Activated T-cell treated with anti-CD3 and anti-CD28 coated beads, Interleukin-2, amount 50 U/mL, for 48 hours (primary cell): Measurements from ENCODE around the gene APLF.
"Not testable (repeated sequence)": the region's sequence is repeated elsewhere in the genome, so short reads cannot be mapped to it uniquely, and the experiment has no call there.

Source experiments
- DNase-seq, 2 experiments: peaks; one replicate each; pipeline ENCODE4 v3.0.0-alpha.2; 2020

Gene APLF

GRCh38 chr2:68536000-68536399, 68.6 kb downstream of the APLF start:
- DNase-seq = no peak

GRCh38 chr2:68537011-68537410, 69.6 kb downstream of the APLF start:
- DNase-seq = no peak

GRCh38 chr2:68537809-68538208, 70.4 kb downstream of the APLF start:
- DNase-seq = no peak

DNA sequence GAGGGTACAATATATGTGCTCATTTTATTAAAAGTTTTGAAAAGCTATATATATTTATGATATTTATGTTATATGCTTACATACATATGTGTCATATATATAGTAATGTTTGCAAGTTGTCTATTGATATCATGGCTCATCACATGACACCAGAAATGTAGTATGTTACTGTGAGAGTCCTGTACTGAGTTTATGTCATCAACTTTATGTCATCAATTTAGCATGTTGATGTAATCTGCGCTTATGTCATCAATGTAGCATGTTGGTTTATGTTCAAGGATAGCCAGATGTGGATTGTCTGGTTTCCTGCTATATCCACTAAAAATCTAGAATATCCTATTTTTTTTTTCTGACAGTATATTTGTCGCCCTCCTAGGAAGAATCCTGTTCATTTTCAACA, 77.4 kb downstream of the APLF start:
- no peak for DNase-seq

DNA sequence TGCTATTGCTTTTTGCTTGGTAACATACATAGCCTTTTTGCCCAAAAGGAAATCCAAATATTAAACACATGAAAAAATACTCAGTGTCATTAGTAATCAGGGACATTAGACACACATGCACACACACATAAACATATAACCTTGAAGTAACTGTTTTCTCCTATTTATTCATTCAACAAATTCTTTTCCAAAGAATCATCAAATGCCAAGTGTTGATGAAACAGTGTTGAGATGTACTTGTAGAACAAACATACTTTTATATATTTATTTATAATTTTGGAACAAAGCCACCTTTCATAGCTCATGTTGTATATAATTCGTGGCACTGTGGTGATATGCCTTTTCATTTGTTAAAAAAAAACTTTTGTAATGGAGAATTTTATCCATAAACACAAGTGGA, 81.0 kb downstream of the APLF start:
- no peak for DNase-seq

- DNase-seq = no peak
These were observed 85.7 kb downstream of the APLF start for GRCh38 chr2:68553098-68553497.

GRCh38 chr2:68555425-68556206, 88.2 kb downstream of the APLF start:
- not testable (repeated sequence) for DNase-seq

DNA sequence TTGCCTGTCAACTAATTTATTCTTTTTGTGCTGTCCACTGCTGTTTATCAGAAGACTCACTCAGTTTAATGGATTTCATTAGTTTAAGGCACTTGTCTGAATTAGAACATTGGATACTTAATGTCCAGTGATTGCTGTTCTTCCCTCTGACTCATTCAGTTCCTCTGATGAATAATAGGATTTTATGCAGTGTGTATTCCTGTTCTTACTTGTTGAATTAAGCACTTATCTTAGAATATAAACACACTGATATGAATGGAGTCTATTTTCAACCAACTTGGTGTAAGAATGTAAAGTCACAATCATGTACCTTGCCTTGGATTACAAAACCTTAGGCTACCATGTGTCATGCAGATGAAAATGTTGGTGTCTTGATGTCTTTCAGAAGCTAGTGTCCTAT, 89.0 kb downstream of the APLF start:
- DNase-seq = no peak

DNA sequence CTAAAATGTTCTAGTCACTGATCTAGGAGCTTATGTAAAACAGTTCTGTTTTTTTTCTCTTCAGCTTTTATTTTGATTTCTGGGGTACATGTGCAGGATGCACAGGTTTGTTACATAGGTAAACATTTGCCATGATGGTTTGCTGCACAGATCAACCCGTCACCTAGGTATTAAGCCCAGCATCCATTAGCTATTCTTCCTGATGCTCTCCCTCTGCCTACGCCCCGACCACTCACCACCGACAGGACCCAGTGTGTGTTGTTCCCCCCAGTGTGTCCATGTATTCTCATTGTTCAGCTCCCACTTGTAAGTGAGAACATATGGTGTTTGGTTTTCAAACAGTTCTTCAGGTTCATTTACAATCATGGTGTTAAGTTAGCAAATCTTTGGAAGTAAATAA, 91.2 kb downstream of the APLF start:
- no peak for DNase-seq

DNA sequence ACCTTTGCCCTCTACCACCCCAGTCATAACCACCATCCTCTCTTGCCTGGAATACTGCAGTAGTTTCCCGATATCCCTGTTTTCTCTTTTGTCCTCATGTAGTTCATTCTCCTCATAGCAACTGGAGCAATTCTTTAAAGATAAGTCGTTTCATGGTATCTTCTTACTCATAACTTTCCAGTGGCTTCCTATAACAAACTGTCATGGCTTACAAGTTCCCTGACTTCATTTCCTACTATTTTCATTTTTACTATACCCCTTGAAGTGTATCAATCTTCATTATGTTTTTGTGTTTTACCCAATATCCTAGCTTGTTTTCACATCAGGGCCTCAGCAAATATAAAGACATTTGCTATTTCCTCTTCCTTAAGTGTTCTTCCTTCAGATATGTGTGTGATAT, 92.3 kb downstream of the APLF start:
- DNase-seq = no peak

DNA sequence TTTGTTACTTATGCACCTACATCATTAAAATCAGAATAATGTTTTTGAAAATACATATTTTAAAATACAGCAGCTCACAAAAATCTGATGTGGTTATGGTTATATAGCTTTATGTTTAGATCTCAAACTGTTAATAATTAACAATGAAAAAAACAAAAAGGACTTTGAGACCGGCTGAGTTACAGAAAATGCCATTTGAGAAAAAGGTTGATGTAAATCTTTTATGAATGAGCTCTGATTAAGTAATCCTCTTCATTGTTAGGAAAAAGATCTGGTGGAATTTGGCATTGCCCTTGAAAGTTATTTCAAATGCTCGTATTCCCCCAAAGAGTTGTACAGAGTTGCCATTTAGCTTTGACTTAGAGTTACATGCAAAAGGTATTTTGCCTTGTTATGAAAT, 93.2 kb downstream of the APLF start:
- DNase-seq = no peak

- no peak for DNase-seq
These were observed 94.0 kb downstream of the APLF start for GRCh38 chr2:68561372-68561771.

GRCh38 chr2:68562934-68563333, 95.5 kb downstream of the APLF start:
- no peak for DNase-seq

GRCh38 chr2:68564426-68564825, 97.0 kb downstream of the APLF start:
- no peak for DNase-seq

- no peak for DNase-seq
These were observed 97.9 kb downstream of the APLF start for GRCh38 chr2:68565273-68565672.

- no peak for DNase-seq
These were observed 98.5 kb downstream of the APLF start for GRCh38 chr2:68565858-68566257.

DNA sequence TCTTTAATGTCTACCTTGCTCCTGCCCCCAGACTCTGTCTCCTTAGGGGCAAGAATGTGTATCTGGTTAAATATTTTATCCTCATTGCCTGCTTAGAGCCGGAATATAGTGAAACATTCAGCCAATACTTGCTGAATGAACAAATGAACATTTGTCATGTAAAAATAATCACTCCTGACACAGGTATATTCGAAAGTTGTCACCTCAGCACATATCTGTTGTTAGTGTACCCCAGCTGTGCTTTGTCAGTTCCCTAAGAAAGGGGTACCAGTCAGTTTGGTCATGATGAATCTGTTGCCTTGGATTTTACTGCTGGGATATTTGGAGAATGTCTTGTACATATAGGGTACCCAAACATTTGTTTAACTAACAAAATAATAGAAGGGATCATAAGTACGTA, 99.0 kb downstream of the APLF start:
- DNase-seq = no peak

- no peak for DNase-seq
These were observed 100.7 kb downstream of the APLF start for GRCh38 chr2:68568116-68568515.

GRCh38 chr2:68569604-68570003, 102.2 kb downstream of the APLF start:
- DNase-seq = no peak

DNA sequence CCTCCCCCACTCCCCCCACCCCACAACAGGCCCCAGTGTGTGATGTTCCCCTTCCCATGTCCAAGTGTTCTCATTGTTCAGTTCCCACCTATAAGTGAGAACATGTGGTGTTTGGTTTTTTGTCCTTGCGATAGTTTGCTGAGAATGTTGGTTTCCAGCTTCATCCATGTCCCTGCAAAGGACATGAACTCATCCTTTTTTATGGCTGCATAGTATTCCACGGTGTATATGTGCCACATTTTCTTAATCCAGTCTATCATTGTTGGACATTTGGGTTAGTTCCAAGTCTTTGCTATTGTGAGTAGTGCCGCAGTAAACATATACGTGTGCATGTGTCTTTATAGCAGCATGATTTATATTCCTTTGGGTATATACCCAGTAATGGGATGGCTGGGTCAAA, 103.0 kb downstream of the APLF start:
- not testable (repeated sequence) for DNase-seq

DNA sequence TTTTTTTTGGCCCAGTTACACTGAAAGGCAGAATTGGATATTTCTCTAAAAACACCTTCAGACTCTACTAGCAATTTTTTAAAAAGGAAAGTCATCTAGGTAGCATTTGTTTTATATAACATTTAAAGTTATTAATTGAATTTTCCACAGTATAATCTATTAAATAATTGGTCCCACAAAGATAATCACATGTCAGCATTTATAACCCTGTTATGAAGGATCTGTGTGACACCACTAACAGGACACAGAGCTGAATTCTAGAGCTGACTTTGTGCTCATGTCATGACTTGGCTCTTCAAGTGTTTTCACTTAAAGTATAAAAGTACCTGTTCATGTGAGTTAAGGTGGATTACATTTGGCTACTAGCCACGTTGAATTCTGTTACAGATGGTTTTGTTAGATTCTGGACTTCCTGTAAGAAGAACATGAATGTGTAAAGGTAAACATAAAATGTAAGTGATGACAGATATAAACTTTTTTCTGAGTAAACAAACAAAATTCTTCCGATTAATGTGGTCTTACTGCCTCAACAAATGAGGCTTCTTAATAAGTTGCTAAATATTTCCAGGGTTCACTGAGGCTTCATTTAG, 106.9 kb downstream of the APLF start:
- DNase-seq = no peak

- no peak for DNase-seq
These were observed 109.8 kb downstream of the APLF start for GRCh38 chr2:68577183-68577582.

- DNase-seq = no peak
These were observed 112.3 kb downstream of the APLF start for GRCh38 chr2:68579689-68580088.

- no peak for DNase-seq
These were observed 121.2 kb downstream of the APLF start for GRCh38 chr2:68588589-68588988.

- DNase-seq = no peak
These were observed 122.6 kb downstream of the APLF start for GRCh38 chr2:68589963-68590362.
